HG02938 (cell line): ENCODE results near the gene CEP83.
"Not testable (repeated sequence)": the region's sequence is repeated elsewhere in the genome, so short reads cannot be mapped to it uniquely, and the experiment has no call there.

Experiments used
- ATAC-seq: cut with Tn5 transposase; IDR thresholded peaks from one replicate; pipeline ENCODE4 v1.9.1; 2021; ENCODE audit warnings: mild to moderate bottlenecking, moderate library complexity; ENCODE audit not compliant: unreplicated experiment

CEP83 gene

GRCh38 chr12:94386422-94386821 lies 73.2 kb downstream of the CEP83 start:
- ATAC-seq, result no peak

GRCh38 chr12:94384030-94384429 lies 75.6 kb downstream of the CEP83 start:
- no peak for ATAC-seq

- no peak for ATAC-seq
These were observed 79.2 kb downstream of the CEP83 start for GRCh38 chr12:94380507-94380906.

GRCh38 chr12:94379479-94380113 lies 80.1 kb downstream of the CEP83 start:
- peak; percentile 56 for ATAC-seq

GRCh38 chr12:94377599-94377998 lies 82.1 kb downstream of the CEP83 start:
- no peak for ATAC-seq

GRCh38 chr12:94374124-94374523 lies 85.5 kb downstream of the CEP83 start:
- no peak for ATAC-seq

- no peak for ATAC-seq
These were observed 87.2 kb downstream of the CEP83 start for GRCh38 chr12:94372461-94372860.

GRCh38 chr12:94362653-94363052 lies 97.0 kb downstream of the CEP83 start:
- no peak for ATAC-seq

- no peak for ATAC-seq
These were observed 99.9 kb downstream of the CEP83 start for GRCh38 chr12:94359761-94360160.

GRCh38 chr12:94353130-94353529 lies 106.5 kb downstream of the CEP83 start:
- ATAC-seq, result no peak

- no peak for ATAC-seq
These were observed 119.1 kb downstream of the CEP83 start for GRCh38 chr12:94340573-94340972.

GRCh38 chr12:94338006-94338794 lies 121.5 kb downstream of the CEP83 start:
- ATAC-seq, result no peak

- ATAC-seq, result no peak
These were observed 123.3 kb downstream of the CEP83 start for GRCh38 chr12:94336211-94336925.

GRCh38 chr12:94333396-94333795 lies 126.3 kb downstream of the CEP83 start:
- ATAC-seq, result no peak

GRCh38 chr12:94329366-94329765 lies 130.3 kb downstream of the CEP83 start:
- ATAC-seq, result no peak

GRCh38 chr12:94327809-94328208 lies 131.9 kb downstream of the CEP83 start:
- no peak for ATAC-seq

- no peak for ATAC-seq
These were observed 132.9 kb downstream of the CEP83 start for GRCh38 chr12:94326727-94327126.

GRCh38 chr12:94326234-94326633 lies 133.4 kb downstream of the CEP83 start:
- no peak for ATAC-seq

GRCh38 chr12:94322346-94322745 lies 137.3 kb downstream of the CEP83 start:
- ATAC-seq, result no peak

- ATAC-seq, result no peak
These were observed 139.6 kb downstream of the CEP83 start for GRCh38 chr12:94320109-94320508.

- ATAC-seq, result peak; percentile 85
These were observed 141.5 kb downstream of the CEP83 start for GRCh38 chr12:94318181-94318580.

GRCh38 chr12:94316600-94316999 lies 143.1 kb downstream of the CEP83 start:
- not testable (repeated sequence) for ATAC-seq
